ENCODE measurements around the gene RNF114.

GRCh38 chr20:49942942-49943341 lies 6.7 kb downstream of the RNF114 start:
- TF ChIP-seq CTCF (IDR thresholded peaks at IDR 0.05) (no peak), POLR2A (IDR thresholded peaks at IDR 0.05) (no peak)
